ENCODE results near the gene TIPIN.
"Not testable (repeated sequence)": the region's sequence is repeated elsewhere in the genome, so short reads cannot be mapped to it uniquely, and the experiment has no call there.

Gene TIPIN

GRCh38 chr15:66386204-66387123 is 30.0 kb upstream of the TIPIN start, which contains the start of gene MAP2K1:
MAP2K1 (plus strand) TSS chr15:66386912; CDS start chr15:66387348, 436 bp downstream.
- Histone ChIP-seq H3K9ac (peak within 1 kb of the TSS; percentile 84), H3K4me3 (peak within 1 kb of the TSS; percentile 91), H3K27me3 (no peaks in the 10 kb centered on the region), H3K27ac (peak within 1 kb of the TSS; percentile 85), H3K9me3 (no peaks in the 10 kb centered on the region), H3K4me1 (peaks cover 46% of the 10 kb centered on the region), H3K4me2 (peak within 1 kb of the TSS; percentile 95), H4K20me1 (peaks cover 44% of the 10 kb centered on the region), H3K36me3 (no peaks in the 10 kb centered on the region)
- no peak for TF ChIP-seq Cebpa-rat (IDR thresholded peaks at IDR 0.05)

DNA sequence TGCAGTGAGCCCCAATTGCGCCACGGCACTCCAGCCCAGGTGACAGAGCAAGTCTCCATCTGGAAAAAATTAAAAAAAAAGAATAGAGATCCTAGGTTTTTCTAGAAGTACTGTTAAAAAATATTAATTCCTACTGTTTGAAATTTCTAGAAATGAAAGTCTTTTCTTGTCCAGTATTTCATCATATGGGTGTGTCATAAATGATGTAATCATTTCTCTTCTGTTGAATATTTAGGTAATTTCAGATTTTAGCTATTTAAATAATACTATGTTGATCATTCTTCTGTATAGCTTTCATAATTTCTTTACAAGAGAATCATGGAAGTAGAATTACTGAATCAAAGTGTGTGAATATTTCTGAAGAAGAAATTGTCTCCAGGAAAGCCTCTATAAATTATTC is 24.9 kb upstream of the TIPIN start:
- H3K4me3 ChIP-seq, H3K4me1 ChIP-seq, H3K27ac ChIP-seq: not testable (repeated sequence)

DNA sequence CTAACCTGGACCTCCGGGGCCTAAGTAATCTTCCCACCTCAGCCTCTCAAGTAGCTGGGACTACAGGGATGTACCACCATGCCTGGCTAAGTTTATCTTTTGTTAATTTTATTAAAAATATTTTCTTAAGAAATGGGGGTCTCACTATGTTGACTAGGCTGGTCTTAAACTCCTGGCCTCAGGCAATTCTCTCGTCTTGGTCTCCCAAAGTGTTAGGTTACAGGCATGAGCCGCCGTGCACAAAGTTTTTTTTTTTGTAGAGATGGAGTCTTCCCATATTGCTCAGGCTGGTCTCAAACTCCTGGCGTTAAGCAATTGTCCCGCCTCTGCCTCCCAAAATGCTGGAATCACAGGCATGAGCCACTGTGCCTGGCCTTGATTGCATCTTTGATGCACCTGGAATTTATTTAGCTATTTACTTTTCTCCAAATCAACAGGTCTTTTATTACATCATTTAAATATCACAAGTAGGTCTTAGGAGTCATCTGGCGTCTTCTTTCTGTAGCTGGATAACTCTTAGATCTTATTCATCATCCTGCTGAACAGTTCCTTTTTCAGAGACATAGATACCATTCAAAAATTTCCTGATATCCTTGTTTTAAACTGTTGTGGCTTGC is 22.4 kb upstream of the TIPIN start:
- Histone ChIP-seq H3K9me3 (peaks cover 13% of the 10 kb centered on the region), H3K4me1 (peaks cover 6% of the 10 kb centered on the region; the same call in 1 of the 2 replicates), H3K4me2 (no peak overlapping the region), H3K27ac (no peak overlapping the region), H3K4me3 (no peak overlapping the region), H3K9ac (no peak overlapping the region), H4K20me1 (no peaks in the 10 kb centered on the region), H3K36me3 (no peaks in the 10 kb centered on the region), H3K27me3 (no peaks in the 10 kb centered on the region)
- no peak for TF ChIP-seq Cebpa-rat (IDR thresholded peaks at IDR 0.05)

More for the DNA sequence above, 24.9 kb upstream of the TIPIN start:
- not testable (repeated sequence) for H4K20me1 ChIP-seq, H3K27me3 ChIP-seq, H3K9me3 ChIP-seq, H3K36me3 ChIP-seq, H3K9ac ChIP-seq, H3K4me2 ChIP-seq

DNA sequence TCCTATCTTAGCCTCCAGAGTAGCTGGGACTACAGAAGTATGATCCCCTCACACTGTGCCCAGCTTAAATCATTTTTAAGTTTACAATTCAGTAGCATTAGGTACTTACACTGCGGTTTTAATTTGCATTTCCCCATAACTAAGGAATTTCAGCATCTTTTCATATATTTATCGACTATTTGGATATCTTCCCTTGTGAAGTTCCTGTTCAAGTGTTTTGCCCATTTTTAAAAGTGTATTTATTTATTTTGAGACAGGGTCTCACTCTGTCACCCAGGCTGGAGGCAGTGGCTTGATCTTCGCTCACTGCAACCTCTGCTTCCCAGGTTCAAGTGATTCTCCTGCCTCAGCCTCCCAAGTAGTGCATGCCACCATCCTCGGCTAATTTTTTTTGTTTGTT is 17.7 kb upstream of the TIPIN start:
- H3K4me3 ChIP-seq: no peak overlapping the region
- H3K27me3 ChIP-seq: no peaks in the 10 kb centered on the region
- H3K9me3 ChIP-seq: peaks cover 20% of the 10 kb centered on the region
- no peaks in the 10 kb centered on the region for H3K36me3 ChIP-seq
- H4K20me1 ChIP-seq: no peaks in the 10 kb centered on the region
- peaks cover 26% of the 10 kb centered on the region for H3K4me1 ChIP-seq
- TF ChIP-seq Cebpa-rat (IDR thresholded peaks at IDR 0.05): no peak
- no peak overlapping the region for H3K4me2 ChIP-seq
- no peak overlapping the region for H3K9ac ChIP-seq
- no peak overlapping the region for H3K27ac ChIP-seq

- Histone ChIP-seq H3K27ac (peak overlapping the region; percentile 78), H3K9me3 (peaks cover 18% of the 10 kb centered on the region), H3K9ac (peak overlapping the region; percentile 66), H3K4me2 (peak overlapping the region; percentile 79), H3K27me3 (no peaks in the 10 kb centered on the region), H4K20me1 (no peaks in the 10 kb centered on the region), H3K36me3 (no peaks in the 10 kb centered on the region), H3K4me1 (peaks cover 24% of the 10 kb centered on the region), H3K4me3 (peak overlapping the region; percentile 41; the same call in 1 of the 2 replicates)
- peak; percentile 94 for TF ChIP-seq Cebpa-rat (IDR thresholded peaks at IDR 0.05)
These were observed 13.5 kb upstream of the TIPIN start for GRCh38 chr15:66369773-66370651.

- peaks cover 13% of the 10 kb centered on the region for H3K4me1 ChIP-seq
- no peaks in the 10 kb centered on the region for H3K27me3 ChIP-seq
- no peaks in the 10 kb centered on the region for H4K20me1 ChIP-seq
- H3K4me3 ChIP-seq: no peak overlapping the region
- H3K9ac ChIP-seq: no peak overlapping the region
- TF ChIP-seq Cebpa-rat (IDR thresholded peaks at IDR 0.05): no peak
- no peaks in the 10 kb centered on the region for H3K36me3 ChIP-seq
- no peaks in the 10 kb centered on the region for H3K9me3 ChIP-seq
- no peak overlapping the region for H3K27ac ChIP-seq
- no peak overlapping the region for H3K4me2 ChIP-seq
These were observed 8.6 kb upstream of the TIPIN start for GRCh38 chr15:66364944-66365528.

- Histone ChIP-seq H4K20me1 (no peaks in the 10 kb centered on the region), H3K27me3 (no peaks in the 10 kb centered on the region), H3K9me3 (no peaks in the 10 kb centered on the region), H3K9ac (no peak overlapping the region), H3K36me3 (no peaks in the 10 kb centered on the region), H3K4me3 (no peak overlapping the region), H3K4me2 (no peak overlapping the region), H3K4me1 (no peaks in the 10 kb centered on the region), H3K27ac (no peak overlapping the region)
- TF ChIP-seq Cebpa-rat (IDR thresholded peaks at IDR 0.05): no peak
These were observed 6.3 kb upstream of the TIPIN start for GRCh38 chr15:66362776-66363175.

- not testable (repeated sequence) for H3K27ac ChIP-seq, H3K27me3 ChIP-seq, H3K4me2 ChIP-seq, H3K36me3 ChIP-seq, H3K9me3 ChIP-seq, H3K9ac ChIP-seq, H3K4me3 ChIP-seq, H3K4me1 ChIP-seq, H4K20me1 ChIP-seq
These were observed 5.4 kb upstream of the TIPIN start for GRCh38 chr15:66361745-66362460.

GRCh38 chr15:66359740-66360139 is 3.3 kb upstream of the TIPIN start:
- Histone ChIP-seq H3K9ac (no peak overlapping the region), H4K20me1 (no peaks in the 10 kb centered on the region), H3K36me3 (no peaks in the 10 kb centered on the region), H3K27me3 (no peaks in the 10 kb centered on the region), H3K4me2 (no peak overlapping the region), H3K4me1 (peaks cover 19% of the 10 kb centered on the region), H3K27ac (no peak overlapping the region), H3K9me3 (no peaks in the 10 kb centered on the region), H3K4me3 (no peak overlapping the region)
- TF ChIP-seq Cebpa-rat (IDR thresholded peaks at IDR 0.05): no peak
